Stimulated activated naive B cell treated with anti-CD40 and anti-IgM and Interleukin-4, amounts not matched to agents 10 μg/mL and 1 μg/mL and 100 μg/mL, for 72 hours (primary cell): ENCODE data around the gene CRELD1.
A peak's percentile ranks its signal among the peaks of the same experiment; 100 is the strongest.
"Not testable (repeated sequence)": the region's sequence is repeated elsewhere in the genome, so short reads cannot be mapped to it uniquely, and the experiment has no call there.

ENCODE experiments used
- ATAC-seq, 2 donors: fragments of 150-1000 bp; cut with Tn5 transposase; replicated peaks; 2 replicates each; pipeline ENCODE4 v1.10.0; 2021; ENCODE audit warnings: moderate library complexity in 1 of 2
- DNase-seq: peaks from one replicate; pipeline ENCODE4 v3.0.0; 2021
- H3K27ac Mint-ChIP-seq: one replicate; pipeline ENCODE4 v1.8.0; 2022; ENCODE audit warnings: mild to moderate bottlenecking, mixed read lengths
- H3K27me3 Mint-ChIP-seq, 2 donors: one replicate each; pipeline ENCODE4 v1.8.0; 2022; ENCODE audit warnings: mixed read lengths in 2 of 2
- H3K36me3 Mint-ChIP-seq, 2 donors: one replicate each; pipeline ENCODE4 v1.8.0; 2022; ENCODE audit warnings: mixed read lengths in 2 of 2, mild to moderate bottlenecking in 1 of 2
- H3K4me1 Mint-ChIP-seq, 2 donors: one replicate each; pipeline ENCODE4 v1.8.0; 2022; ENCODE audit warnings: mixed read lengths in 2 of 2, mild to moderate bottlenecking in 1 of 2
- H3K4me3 Mint-ChIP-seq, 2 donors: one replicate each; pipeline ENCODE4 v1.8.0; 2022; ENCODE audit warnings: mild to moderate bottlenecking in 2 of 2, mixed read lengths in 2 of 2, moderate library complexity in 1 of 2
- H3K9me3 Mint-ChIP-seq, 2 donors: one replicate each; pipeline ENCODE4 v1.8.0; 2022; ENCODE audit warnings: mixed read lengths in 2 of 2, mild to moderate bottlenecking in 1 of 2

CRELD1 gene

DNA sequence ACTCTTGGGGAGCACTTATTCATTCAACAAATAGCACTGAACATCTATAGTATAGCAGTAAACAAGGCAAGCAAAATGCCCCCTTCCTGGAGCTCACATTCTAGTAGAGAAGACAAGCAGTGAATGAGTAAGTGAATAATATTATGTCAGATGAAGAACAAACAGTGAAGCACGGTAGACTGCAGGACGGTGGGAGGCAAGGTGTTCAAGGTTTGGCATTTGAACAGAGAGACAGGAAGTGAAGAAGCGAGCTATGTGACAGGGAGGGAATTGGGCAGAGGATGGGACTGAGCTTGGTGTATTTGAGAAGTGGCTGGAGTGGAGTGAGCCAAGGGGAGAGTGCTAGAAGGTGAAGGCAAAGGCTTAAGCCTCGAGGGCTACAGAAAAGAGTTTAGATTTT, 1.4 kb downstream of the CRELD1 start:
- Mint-ChIP-seq H3K27me3 (no peaks in the 10 kb centered on the region), H3K36me3 (peaks cover 26 to 27% of the 10 kb centered on the region in 2 donors), H3K4me1 (peaks cover 21 to 36% of the 10 kb centered on the region in 2 donors), H3K9me3 (no peaks in the 10 kb centered on the region), H3K27ac (peak overlapping the region; percentile 98), H3K4me3 (peak overlapping the region; percentile 96 to 99)
- DNase-seq (no peak), ATAC-seq (no peak)

DNA sequence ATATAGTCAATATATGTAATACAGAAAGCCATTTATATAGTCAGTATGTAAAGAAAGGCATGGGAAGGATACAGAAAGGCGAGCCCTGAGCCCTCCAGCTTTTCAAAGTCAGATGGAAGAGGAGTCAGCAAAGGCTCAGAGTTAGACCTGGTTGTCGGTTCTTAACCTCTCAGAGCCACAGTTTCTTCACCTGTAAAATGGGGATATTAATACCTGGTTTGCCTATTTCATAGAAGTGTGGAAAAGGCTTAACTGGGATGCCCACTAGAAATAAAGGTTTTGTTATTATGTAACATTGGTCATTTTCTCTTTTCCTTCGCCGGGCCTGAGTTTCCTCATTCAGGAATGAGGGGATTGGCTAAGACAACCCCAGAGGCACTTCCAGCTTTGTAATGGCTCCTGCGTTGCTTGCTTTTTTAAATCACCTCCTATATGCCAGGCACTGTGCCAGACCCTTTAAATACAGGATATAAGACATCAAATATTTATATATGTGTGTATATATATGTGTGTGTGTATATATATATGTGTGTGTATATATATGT, 2.4 kb downstream of the CRELD1 start:
- Mint-ChIP-seq H3K9me3 (no peaks in the 10 kb centered on the region), H3K4me3 (no peak overlapping the region), H3K36me3 (peaks cover 30 to 31% of the 10 kb centered on the region in 2 donors), H3K27me3 (no peaks in the 10 kb centered on the region), H3K27ac (no peak overlapping the region), H3K4me1 (peaks cover 21 to 36% of the 10 kb centered on the region in 2 donors)
- DNase-seq: no peak
- ATAC-seq: no peak

DNA sequence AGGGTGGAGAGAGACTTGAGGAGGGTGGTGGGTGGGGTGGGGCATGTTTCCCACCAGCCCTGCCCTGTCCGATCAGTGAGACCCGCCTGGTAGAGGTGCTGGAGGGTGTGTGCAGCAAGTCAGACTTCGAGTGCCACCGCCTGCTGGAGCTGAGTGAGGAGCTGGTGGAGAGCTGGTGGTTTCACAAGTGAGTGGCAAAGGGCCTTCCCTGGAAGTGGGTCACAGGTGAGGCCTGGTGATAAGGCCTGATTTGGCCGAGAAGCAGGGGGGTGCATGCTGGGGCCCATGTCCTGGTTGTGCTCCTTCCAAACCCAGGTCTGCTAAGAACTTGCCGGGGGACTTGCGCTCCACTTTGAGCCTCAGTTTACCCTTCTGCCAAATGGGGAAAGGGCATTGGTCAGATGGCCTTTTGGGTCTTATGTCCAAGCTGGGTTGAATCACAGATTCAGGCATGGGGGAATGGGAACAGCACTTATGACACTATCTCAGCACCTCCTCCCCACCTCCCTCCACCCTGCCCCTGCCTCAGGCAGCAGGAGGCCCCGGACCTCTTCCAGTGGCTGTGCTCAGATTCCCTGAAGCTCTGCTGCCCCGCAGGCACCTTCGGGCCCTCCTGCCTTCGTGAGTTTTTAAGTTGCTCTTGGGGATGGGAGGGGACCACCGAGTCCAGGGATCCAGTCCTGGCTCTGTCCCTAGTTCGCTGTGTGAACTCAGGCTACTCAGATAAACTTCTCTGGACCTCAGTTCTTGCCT, 4.0 kb downstream of the CRELD1 start:
- Mint-ChIP-seq H3K9me3 (peaks cover 0 to 1% of the 10 kb centered on the region in 2 donors), H3K27me3 (no peaks in the 10 kb centered on the region), H3K36me3 (peaks cover 30 to 34% of the 10 kb centered on the region in 2 donors), H3K4me1 (peaks cover 14 to 30% of the 10 kb centered on the region in 2 donors), H3K27ac (no peak overlapping the region), H3K4me3 (no peak overlapping the region)
- no peak for ATAC-seq
- DNase-seq: no peak

DNA sequence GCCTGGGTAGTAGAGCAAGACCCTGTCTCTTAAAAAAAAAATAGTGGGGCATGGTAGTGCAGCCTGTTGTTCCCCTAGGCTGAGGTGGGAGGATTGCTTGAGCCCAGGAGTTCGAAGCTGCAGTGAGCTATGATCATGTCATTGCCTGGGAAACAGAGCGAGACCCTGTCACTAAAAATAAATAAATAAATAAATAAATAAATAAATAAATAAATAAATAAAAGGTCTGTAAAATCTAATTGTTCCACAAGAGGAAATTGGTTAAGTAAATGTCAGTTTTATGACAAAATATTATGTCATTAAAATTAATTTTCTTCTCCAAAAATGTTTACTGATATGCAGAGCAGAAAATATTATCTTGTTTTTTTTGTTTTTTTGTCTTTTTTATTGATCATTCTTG, 5.3 kb downstream of the CRELD1 start:
- no peak overlapping the region for H3K27ac Mint-ChIP-seq
- H3K27me3 Mint-ChIP-seq: no peaks in the 10 kb centered on the region
- peaks cover 0 to 1% of the 10 kb centered on the region in 2 donors for H3K9me3 Mint-ChIP-seq
- no peak for DNase-seq
- peaks cover 33 to 46% of the 10 kb centered on the region in 2 donors for H3K36me3 Mint-ChIP-seq
- peaks cover 14 to 20% of the 10 kb centered on the region in 2 donors for H3K4me1 Mint-ChIP-seq
- ATAC-seq: no peak
- no peak overlapping the region for H3K4me3 Mint-ChIP-seq

DNA sequence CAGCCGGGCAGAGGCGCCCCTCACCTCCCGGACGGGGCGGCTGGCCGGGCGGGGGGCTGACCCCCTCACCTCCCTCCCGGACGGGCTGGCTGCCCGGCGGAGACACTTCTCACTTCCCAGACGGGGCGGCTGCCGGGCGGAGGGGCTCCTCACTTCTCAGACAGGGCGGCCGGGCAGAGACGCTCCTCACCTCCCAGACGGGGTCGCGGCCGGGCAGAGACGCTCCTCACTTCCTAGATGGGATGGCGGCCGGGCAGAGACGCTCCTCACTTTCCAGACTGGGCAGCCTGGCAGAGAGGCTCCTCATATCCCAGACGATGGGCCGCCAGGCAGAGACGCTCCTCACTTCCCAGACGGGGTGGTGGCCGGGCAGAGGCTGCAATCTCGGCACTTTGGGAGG, 6.3 kb downstream of the CRELD1 start:
- not testable (repeated sequence) for DNase-seq, ATAC-seq, H3K27me3 Mint-ChIP-seq, H3K9me3 Mint-ChIP-seq, H3K27ac Mint-ChIP-seq
- Mint-ChIP-seq H3K4me3 (peak overlapping the region in 1 of 2 donors; percentile 25), H3K4me1 (peaks cover 9 to 13% of the 10 kb centered on the region in 2 donors), H3K36me3 (peaks cover 32 to 51% of the 10 kb centered on the region in 2 donors)

DNA sequence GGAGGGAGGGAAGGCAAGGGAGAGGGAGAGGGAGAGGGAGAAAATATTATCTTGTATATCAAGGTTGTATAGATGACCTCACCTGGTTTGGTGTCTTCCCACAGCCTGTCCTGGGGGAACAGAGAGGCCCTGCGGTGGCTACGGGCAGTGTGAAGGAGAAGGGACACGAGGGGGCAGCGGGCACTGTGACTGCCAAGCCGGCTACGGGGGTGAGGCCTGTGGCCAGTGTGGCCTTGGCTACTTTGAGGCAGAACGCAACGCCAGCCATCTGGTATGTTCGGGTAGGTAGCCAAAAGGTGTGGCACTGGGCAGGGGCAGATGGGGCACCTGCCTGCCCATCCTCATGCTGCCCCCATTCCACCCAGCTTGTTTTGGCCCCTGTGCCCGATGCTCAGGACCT, 7.1 kb downstream of the CRELD1 start:
- H3K4me1 Mint-ChIP-seq: peaks cover under 1 to 9% of the 10 kb centered on the region in 2 donors
- no peak overlapping the region for H3K4me3 Mint-ChIP-seq
- H3K27ac Mint-ChIP-seq: no peak overlapping the region
- H3K27me3 Mint-ChIP-seq: no peaks in the 10 kb centered on the region
- DNase-seq (no peak), ATAC-seq (no peak)
- H3K9me3 Mint-ChIP-seq: peaks cover 0 to 1% of the 10 kb centered on the region in 2 donors
- H3K36me3 Mint-ChIP-seq: peaks cover 25 to 48% of the 10 kb centered on the region in 2 donors

DNA sequence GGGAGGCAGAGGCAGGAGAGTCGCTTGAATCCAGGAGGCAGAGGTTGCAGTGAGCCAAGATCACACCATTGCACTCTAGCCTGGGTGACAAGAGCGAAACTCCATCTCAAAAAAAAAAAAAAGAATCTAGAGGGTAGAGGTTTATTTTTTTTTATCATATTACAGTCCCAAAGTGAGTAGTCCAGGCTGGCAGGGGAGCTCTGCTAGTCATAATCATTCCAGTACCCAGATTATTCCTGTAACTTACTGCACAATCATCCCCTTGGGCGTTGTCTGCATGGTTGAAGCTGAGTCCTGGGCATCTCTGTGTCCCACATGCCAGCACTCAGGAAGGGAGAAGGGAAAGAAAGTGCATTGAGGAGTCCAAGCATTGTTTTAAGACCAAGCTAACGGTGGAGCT, 8.5 kb downstream of the CRELD1 start:
- ATAC-seq: no peak
- Mint-ChIP-seq H3K4me1 (peaks cover 0 to 13% of the 10 kb centered on the region in 2 donors), H3K27me3 (no peaks in the 10 kb centered on the region), H3K9me3 (peaks cover 0 to 1% of the 10 kb centered on the region in 2 donors), H3K36me3 (peaks cover 26 to 46% of the 10 kb centered on the region in 2 donors), H3K27ac (peak overlapping the region; percentile 51), H3K4me3 (no peak overlapping the region)
- no peak for DNase-seq

DNA sequence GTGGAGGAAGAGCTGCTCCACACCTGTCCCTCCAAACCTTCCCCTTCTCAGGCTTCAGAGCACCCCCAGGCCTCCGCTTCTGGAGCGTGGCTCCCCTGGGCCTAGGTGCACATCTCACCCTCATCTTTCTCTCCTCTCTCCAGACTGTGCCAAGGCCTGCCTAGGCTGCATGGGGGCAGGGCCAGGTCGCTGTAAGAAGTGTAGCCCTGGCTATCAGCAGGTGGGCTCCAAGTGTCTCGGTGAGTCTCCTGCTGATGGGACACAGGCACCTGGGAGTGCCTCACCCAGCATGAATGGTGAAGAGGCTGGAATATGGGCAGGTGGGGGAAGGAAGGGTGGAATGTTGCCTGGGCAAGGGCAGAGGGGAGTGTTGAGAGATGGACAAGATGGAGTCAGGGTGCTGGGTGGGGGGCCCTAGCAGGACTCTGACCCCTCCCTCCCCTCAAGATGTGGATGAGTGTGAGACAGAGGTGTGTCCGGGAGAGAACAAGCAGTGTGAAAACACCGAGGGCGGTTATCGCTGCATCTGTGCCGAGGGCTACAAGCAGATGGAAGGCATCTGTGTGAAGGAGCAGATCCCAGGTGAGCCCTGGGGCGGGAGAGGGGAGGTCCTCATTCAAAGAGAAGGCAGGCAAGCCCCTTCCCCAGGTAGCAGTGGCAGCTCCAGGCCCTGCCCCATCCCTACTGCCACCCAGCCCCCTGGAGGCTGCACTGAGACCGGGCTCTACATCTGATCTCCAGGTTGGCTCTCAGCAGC, 9.5 kb downstream of the CRELD1 start:
- H3K36me3 Mint-ChIP-seq: peaks cover 21 to 40% of the 10 kb centered on the region in 2 donors
- no peak for DNase-seq
- no peak overlapping the region for H3K4me3 Mint-ChIP-seq
- H3K27ac Mint-ChIP-seq: peak overlapping the region; percentile 32
- no peak for ATAC-seq
- peaks cover 0 to 1% of the 10 kb centered on the region in 2 donors for H3K9me3 Mint-ChIP-seq
- no peaks in the 10 kb centered on the region for H3K27me3 Mint-ChIP-seq
- H3K4me1 Mint-ChIP-seq: peaks cover 0 to 13% of the 10 kb centered on the region in 2 donors

DNA sequence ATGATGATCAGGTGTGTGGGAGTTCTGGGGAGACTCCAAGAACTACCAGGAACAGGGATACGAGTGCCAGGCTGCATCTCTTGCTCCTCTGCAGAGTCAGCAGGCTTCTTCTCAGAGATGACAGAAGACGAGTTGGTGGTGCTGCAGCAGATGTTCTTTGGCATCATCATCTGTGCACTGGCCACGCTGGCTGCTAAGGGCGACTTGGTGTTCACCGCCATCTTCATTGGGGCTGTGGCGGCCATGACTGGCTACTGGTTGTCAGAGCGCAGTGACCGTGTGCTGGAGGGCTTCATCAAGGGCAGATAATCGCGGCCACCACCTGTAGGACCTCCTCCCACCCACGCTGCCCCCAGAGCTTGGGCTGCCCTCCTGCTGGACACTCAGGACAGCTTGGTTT, 10.6 kb downstream of the CRELD1 start:
- ATAC-seq: no peak
- Mint-ChIP-seq H3K4me1 (peaks cover 0 to 13% of the 10 kb centered on the region in 2 donors), H3K4me3 (no peak overlapping the region), H3K27me3 (no peaks in the 10 kb centered on the region), H3K9me3 (peaks cover 0 to 1% of the 10 kb centered on the region in 2 donors), H3K27ac (no peak overlapping the region), H3K36me3 (peaks cover 16 to 42% of the 10 kb centered on the region in 2 donors)
- DNase-seq: no peak

DNA sequence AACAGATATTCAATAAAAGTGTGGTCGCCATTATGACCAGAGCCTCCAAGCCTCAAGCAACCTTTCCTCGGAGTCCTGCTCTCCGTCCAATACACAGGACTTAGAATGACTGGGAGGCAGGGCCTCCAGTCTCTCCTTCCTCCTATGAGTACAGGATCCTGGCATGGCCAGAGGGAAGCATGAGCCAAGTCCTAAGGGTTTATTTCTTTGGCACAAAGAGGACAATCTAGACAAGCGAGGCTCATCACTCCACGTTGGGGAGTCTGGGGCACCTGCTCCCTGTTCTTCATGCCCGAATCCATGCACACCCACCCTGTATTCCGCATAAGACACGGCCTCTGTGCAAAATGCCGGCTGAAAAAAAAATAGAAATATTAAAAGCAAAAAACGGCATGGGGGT, 11.7 kb downstream of the CRELD1 start:
- H3K36me3 Mint-ChIP-seq: peaks cover 16 to 50% of the 10 kb centered on the region in 2 donors
- peaks cover 2 to 18% of the 10 kb centered on the region in 2 donors for H3K4me1 Mint-ChIP-seq
- H3K9me3 Mint-ChIP-seq: peaks cover 0 to 1% of the 10 kb centered on the region in 2 donors
- H3K4me3 Mint-ChIP-seq: no peak overlapping the region
- H3K27ac Mint-ChIP-seq: no peak overlapping the region
- ATAC-seq (no peak), DNase-seq (no peak)
- no peaks in the 10 kb centered on the region for H3K27me3 Mint-ChIP-seq

DNA sequence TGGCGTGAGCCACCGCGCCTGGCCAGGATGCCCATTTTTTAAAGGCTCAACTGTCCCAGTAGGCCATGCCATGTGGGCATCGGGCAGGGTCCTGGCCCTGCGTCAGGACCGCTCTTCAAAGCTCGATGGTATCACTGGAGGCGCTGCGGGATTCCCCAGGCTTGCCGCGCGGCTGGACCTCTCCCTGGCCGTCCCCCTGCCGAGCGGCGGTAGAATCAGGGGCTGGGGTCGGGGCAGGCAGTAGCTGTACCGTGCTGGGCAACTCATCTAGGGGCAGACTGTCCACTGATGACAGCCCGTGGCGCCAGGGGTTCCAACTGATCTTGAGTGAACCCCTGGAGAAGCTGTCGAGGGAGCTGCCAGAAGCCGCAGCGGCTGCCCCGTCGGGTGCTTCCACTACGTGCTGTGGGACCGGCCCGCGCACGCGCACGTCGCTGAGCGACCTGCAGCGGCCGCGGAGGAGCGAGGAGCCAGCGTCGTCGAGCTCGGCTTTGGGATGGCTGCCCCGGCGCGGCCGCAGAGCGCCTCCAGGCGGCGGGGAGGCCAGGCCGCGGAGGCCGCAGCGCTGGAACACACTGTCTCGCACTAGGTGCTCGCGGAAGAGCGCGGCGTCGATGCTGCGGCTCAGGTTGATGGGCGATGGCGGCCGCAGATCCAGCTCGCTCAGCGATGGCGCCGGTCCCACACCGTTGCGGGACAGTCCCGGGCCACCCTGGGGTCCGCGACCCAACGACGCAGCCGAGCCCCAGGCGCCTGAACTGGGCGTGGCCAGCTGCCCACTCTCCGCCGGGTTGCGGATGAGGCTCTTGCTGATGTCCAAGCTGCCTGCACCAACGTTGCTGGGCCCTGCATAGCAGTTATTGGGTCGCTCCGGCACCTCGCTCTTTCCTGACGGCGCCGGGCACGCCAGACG, 12.7 kb downstream of the CRELD1 start:
- Mint-ChIP-seq H3K4me1 (peaks cover 8 to 28% of the 10 kb centered on the region in 2 donors), H3K36me3 (peaks cover 10 to 44% of the 10 kb centered on the region in 2 donors), H3K9me3 (no peaks in the 10 kb centered on the region), H3K4me3 (peak overlapping the region; percentile 79 to 83), H3K27ac (peak overlapping the region; percentile 93), H3K27me3 (no peaks in the 10 kb centered on the region)
- DNase-seq (peak; percentile 60), ATAC-seq (peak; percentile 65 to 83)

DNA sequence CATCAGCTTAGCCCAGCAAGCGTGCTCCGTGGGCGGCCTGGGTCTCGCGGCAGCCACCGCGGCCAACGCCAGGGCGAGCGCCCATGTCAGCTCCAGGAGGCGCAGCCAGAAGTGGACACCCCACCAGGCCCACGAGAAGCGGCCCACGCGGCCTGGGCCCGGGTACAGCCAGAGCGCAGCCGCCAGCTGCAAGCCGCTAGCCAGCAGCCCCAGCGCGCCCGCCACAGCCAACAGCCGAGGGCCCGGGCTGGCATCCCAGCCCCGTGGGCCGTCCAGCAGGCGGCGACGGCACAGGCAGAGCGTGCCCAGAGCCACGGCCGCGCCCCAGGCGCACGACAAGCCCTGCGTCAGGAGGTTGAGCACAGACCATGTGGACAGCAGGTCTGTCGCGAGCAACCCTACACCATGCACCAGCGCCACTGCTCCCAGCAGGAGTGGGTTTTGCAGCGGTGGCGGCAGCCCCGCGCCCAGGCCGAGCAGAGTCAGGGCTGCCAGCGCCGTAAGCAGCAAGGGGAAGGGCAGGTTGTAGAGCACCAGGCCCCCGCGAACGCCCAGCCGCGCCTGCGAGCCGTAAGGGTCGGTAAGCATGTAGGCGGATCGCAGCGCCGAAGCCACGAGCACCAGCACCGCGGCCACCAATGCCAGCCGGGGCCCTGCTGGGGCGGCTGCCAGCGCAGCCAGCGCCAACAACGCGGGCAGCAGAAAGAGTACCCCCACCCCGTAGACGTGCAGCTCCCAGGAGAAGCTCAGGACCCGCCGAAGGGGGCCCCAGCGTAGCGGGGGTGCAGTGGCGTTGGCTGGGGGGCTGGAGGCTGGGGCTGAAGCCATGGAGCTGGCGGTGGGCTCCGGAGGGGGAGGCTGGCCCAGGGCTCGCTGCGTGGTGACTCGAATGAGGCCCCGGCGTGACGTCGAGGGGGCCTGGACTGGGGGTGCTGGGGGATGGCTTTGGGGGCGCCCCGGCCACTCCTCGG, 13.7 kb downstream of the CRELD1 start:
- H3K9me3 Mint-ChIP-seq: no peaks in the 10 kb centered on the region
- peaks cover 13 to 31% of the 10 kb centered on the region in 2 donors for H3K4me1 Mint-ChIP-seq
- peaks cover 10 to 43% of the 10 kb centered on the region in 2 donors for H3K36me3 Mint-ChIP-seq
- no peak for DNase-seq
- H3K27me3 Mint-ChIP-seq: no peaks in the 10 kb centered on the region
- no peak for ATAC-seq
- no peak overlapping the region for H3K4me3 Mint-ChIP-seq
- H3K27ac Mint-ChIP-seq: no peak overlapping the region

DNA sequence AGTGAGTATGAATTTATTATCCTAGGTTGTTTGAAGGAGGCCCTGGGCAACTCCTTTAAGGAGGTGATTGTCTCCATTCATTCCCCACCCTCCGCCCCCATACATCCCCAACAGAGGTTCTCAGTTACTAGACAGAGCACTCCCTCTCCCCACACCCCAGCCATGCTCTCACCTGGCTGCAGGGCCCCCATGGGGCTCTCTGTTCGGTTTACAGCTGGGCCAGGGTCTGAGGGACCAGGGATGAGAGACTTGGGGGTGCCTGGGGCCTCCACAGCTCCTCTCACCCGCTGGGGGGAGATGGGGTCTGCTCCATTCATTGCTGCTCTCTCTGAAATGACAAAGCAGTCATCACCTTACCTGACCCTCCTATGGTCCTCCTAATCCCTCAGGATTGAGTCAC, 15.0 kb downstream of the CRELD1 start:
- Mint-ChIP-seq H3K36me3 (peaks cover 6 to 35% of the 10 kb centered on the region in 2 donors), H3K27me3 (no peaks in the 10 kb centered on the region), H3K4me1 (peaks cover 14 to 31% of the 10 kb centered on the region in 2 donors), H3K4me3 (no peak overlapping the region), H3K27ac (no peak overlapping the region), H3K9me3 (no peaks in the 10 kb centered on the region)
- DNase-seq (no peak), ATAC-seq (no peak)
